HG03025 (cell line): ENCODE data around the gene PRSS53.
A peak's percentile ranks its signal among the peaks of the same experiment; 100 is the strongest.

Experiments used
- ATAC-seq: cut with Tn5 transposase; IDR thresholded peaks from one replicate; pipeline ENCODE4 v1.9.1; 2021; ENCODE audit warnings: mild to moderate bottlenecking, moderate library complexity; ENCODE audit not compliant: unreplicated experiment, low FRiP score

Gene PRSS53

GRCh38 chr16:31061126-31061812 is 27.5 kb downstream of the PRSS53 start:
- no peak for ATAC-seq

GRCh38 chr16:31055613-31056012 is 33.1 kb downstream of the PRSS53 start:
- no peak for ATAC-seq

GRCh38 chr16:31052114-31052513 is 36.6 kb downstream of the PRSS53 start:
- no peak for ATAC-seq

- no peak for ATAC-seq
These were observed 38.3 kb downstream of the PRSS53 start for GRCh38 chr16:31050280-31051030.

GRCh38 chr16:31043898-31044481 is 44.8 kb downstream of the PRSS53 start:
- no peak for ATAC-seq

- no peak for ATAC-seq
These were observed 45.4 kb downstream of the PRSS53 start for GRCh38 chr16:31043352-31043751.

- no peak for ATAC-seq
These were observed 45.9 kb downstream of the PRSS53 start for GRCh38 chr16:31042866-31043265.

GRCh38 chr16:31038993-31039392 is 49.8 kb downstream of the PRSS53 start:
- ATAC-seq, result no peak

GRCh38 chr16:31036691-31037090 is 52.1 kb downstream of the PRSS53 start:
- ATAC-seq, result no peak

GRCh38 chr16:31033709-31034492 is 54.8 kb downstream of the PRSS53 start:
- peak; percentile 30 for ATAC-seq
